A172 (cell line): ENCODE data around the gene WIPF2. TPM values are rescaled to one million over a fixed set of nuclear protein-coding genes. Genes with fewer than 3 reads are reported as not detected.
A peak's percentile ranks its signal among the peaks of the same experiment; 100 is the strongest.

Experiments used
- DNase-seq: peaks from one replicate; pipeline ENCODE4 v3.0.0-alpha.2; 2015; ENCODE audit warnings: low spot score
- total RNA-seq: library from RNA; depleted of rRNA; stranded (reverse); fragments of >200 nt; shearing (Covaris generic); gene quantifications from 2 replicates; pipeline ENCODE4 v1.2.3, GENCODE V29; 2014; rRNA removed

The WIPF2 gene, protein sequence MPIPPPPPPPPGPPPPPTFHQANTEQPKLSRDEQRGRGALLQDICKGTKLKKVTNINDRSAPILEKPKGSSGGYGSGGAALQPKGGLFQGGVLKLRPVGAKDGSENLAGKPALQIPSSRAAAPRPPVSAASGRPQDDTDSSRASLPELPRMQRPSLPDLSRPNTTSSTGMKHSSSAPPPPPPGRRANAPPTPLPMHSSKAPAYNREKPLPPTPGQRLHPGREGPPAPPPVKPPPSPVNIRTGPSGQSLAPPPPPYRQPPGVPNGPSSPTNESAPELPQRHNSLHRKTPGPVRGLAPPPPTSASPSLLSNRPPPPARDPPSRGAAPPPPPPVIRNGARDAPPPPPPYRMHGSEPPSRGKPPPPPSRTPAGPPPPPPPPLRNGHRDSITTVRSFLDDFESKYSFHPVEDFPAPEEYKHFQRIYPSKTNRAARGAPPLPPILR
- total RNA-seq: 5.6 and 7.1 TPM in 2 replicates

DNA sequence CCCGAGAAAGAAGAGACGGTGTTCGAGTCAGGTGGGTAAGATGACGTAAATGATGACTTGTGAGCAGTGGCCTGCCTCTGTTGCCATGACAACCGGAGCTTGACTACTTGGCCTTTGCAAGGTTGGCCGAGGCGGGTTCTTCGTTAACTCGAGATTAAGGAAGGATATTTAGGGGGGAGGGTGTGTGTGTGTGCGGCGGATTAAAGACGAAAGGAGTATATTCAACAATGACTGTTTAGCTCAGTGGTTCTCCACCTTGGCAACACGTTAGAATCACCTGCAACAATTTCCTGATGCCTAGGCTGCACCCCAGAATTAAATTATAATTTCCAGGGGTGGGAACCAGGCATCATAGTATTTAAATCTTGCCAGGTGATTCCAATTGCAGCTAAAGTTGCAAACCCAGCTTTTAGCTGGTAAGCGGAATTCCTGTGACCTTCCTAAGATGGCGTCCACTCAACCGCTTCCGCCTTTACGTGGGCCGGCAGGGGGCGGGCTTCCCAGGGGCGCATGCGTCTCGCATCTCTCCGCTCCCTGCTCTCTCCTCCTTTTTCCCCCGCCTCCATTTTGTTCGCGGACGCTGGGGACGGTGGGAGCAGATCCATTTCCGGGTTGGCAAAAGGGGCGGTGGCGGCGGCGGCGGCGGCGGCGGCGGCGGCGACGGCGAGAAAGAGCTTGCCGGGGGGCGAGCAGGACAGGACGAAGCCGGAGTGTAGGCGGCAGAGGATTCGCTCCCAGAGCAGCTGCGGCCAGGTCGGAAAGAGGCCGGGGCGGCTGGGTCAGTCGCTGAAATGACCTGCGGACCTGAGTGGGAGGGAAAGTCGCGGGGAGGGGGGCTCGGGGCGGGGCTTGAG lies at the start of gene WIPF2:
Gene WIPF2, plus strand, starts transcription at position 565 of the 854 bp plus-strand sequence. CDS start 37,156 bp downstream, outside the sequence.
- DNase-seq: peak; percentile 93

DNA sequence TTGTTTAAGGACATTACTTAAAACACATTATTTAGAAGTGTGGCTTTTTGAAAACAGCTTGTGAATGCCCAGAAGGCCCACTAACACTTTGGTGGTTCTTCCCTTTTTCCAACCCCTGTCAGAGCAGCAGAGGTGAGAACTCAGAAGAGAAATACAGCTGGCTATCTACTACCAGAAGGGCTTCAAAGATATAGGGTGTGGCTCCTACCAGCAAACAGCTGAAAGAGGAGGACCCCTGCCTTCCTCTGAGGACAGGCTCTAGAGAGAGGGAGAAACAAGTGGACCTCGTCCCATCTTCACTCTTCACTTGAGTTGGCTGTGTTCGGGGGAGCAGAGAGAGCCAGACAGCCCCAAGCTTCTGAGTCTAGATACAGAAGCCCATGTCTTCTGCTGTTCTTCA lies 48.8 kb upstream of the WIPF2 start:
- no peak for DNase-seq

DNA sequence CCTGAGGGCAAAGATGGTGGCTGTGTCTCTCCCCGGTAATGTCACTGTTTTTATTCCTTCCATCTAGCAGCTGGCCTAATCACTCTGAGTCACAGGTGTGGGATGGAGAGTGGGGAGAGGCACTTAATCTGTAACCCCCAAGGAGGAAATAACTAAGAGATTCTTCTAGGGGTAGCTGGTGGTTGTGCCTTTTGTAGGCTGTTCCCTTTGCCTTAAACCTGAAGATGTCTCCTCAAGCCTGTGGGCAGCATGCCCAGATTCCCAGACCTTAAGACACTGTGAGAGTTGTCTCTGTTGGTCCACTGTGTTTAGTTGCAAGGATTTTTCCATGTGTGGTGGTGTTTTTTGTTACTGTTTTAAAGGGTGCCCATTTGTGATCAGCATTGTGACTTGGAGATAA lies 47.4 kb upstream of the WIPF2 start:
- DNase-seq: peak; percentile 27

DNA sequence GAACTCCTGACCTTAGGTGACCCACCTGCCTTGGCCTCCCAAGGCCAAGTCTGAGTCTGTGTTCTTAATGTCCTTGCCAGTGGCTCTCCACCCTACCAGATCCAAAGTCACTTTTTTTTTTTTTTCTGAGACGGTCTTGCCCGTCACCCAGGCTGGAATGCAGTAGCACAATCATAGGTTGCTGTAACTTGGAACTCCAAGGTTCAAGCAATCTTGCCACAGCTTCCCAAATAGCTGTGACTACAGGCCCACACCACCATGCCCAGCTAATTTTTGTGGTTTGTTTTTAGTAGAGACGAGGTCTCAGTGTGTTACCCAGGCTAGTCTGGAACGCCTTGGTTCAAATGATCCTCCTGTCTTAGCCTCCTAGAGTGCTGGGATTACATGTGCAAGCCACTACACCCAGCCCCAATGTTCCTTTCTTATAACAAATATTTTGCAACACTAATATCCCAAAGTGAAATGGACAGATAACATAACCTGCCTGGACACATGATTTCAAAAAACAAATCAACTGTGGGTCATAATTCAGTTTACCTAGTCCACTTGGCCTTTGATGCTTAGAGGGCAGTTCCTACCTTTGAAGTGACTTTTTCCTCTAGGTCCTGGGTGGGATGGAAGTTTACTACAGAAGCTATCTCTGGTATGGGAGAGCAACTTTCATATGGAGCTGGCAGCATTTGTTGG lies 45.9 kb upstream of the WIPF2 start:
- no peak for DNase-seq

DNA sequence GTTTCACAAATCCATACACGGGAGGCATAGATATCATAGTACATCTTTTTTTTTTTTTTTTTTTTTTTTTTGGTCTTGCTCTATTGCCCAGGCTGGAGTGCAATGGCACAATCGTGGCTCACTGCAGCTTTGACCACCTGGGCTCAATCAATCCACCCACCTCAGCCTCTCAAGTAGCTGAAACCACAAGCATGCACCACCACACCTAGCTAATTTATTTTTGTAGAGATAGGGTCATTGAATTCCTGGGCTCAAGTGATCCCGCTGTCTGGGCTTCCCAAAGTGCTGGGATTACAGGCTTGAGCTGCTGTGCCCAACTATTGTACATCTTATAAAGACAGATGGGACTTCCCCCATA lies 45.3 kb upstream of the WIPF2 start:
- no peak for DNase-seq

DNA sequence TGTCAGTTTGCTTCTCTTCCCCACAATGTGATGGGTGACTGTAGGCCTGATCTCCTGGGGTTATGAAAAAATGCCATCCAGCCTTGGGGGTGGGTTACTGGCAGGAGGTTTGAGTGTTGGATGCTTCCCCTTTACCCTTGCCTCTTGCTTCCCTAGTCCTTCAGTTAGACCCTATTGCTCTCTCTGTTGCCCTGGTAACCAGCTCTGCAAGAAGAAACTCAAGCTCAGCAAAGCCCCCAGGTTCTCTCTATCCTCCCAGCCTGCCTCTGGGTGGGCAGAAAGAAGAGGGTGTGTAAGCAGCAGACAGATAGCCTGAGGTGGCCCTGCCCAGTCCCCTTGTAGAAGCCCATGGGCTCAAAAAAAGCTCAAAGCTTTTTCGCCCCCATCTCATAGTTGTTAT lies 44.6 kb upstream of the WIPF2 start:
- no peak for DNase-seq

DNA sequence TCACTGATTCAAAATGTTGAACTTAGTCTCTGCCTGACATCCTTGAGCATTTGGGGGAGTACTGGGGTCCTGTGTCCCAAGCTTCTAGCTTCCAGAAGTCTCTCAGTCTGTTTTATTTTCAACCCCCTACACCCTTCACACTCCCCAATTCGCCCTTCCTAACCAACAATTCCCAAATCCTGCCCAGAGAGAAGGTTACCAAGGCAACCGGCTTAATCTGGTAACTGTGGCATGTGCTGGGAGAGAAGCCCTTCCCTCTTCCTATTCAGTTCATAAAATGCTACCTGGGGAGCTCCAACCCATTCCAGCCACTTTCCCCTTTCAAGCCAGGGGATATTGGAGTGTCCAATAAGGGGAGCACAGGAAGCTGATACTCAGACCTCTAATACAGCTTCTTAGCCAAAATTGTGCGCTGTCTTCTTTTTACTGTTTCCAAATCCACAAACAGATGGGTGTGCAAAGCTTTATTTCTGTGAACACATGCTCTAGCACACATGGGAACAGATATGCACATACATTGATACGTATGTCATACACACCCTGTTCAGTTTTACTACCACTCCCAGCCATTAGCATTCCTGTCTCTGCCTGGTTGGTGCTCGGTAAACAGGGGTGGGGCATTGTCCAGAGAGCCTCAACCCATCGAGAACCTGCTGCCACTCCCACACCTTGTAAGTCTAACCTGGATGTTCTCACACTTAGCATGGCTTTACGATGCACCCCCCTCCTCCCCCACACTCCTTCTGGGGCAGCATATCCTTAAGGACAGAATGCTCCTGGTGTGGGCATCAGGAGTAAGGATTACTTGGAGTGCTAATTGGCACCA lies 43.0 kb upstream of the WIPF2 start:
- DNase-seq: no peak

DNA sequence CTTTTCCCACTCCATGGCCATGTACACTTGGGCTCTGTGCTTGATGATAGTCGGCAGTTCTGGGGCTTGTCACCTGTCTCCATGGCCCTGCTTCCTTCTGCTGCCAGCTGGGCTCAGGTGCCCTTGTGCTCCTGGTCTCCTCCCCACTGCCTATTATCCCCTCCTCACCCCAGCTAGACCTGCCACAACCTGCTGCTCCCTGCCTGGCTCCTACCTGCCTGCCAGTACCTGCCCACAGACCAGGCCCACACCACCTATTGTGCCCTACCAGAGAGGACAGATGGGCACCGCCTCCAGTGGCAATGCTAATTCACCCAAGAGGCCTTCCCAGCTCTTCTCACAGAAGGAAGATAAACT lies 42.4 kb upstream of the WIPF2 start:
- DNase-seq: no peak

DNA sequence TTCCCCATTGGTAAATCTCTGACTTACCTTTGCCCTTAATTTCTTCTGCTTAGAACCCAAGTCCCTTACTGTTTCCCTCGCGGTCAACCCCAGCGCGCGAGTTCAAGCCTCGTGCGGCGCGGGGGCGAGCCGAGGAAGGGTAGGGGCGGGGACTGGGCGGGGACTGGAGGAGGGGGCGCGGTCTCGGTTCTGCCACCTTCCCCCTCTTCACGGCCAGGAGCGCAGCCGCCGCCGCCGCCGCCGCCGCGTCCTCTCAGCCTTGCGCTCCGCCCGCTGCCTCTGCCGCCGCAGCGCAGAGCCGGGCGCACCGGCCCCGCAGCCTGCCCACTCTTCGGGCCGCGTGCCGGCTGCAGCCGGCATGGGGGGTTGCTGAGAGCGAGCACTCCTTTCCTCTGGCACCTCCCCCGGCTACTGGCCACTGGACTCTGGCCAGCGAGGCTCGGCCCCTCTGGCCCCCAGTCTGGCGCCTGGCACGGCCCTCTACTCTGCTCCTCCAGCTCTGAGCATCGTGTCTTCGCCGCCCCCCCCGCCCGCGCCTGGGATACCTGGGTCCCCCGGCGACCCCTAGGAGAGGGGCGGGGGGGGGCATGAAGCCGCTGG lies 41.7 kb upstream of the WIPF2 start, which contains the start of gene RAPGEFL1:
Gene RAPGEFL1, plus strand, starts transcription at position 196 of the 600 bp plus-strand sequence. Its CDS starts 392 bp downstream, at position 588.
- DNase-seq: no peak

DNA sequence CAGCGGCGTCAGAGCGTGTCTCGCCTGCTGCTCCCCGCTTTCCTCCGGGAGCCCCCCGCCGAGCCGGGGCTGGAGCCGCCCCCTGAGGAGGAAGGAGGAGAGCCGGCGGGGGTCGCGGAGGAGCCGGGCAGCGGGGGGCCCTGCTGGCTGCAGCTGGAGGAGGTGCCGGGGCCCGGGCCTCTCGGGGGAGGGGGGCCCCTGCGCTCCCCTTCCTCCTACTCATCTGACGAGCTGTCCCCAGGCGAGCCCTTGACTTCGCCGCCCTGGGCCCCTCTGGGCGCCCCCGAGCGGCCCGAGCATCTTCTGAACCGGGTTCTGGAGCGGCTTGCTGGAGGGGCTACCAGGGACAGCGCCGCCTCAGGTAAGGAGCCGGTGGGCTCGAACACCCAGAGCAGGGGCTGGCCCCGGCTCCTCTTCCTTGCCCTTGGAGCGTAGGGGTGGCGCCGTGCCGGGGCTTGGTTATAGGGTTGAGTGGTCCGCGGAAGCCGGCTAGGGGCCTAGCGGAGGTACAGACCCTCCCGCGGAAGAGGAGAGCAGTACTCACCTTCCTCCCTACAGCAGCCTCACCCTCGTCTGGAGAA lies 41.0 kb upstream of the WIPF2 start:
- no peak for DNase-seq

DNA sequence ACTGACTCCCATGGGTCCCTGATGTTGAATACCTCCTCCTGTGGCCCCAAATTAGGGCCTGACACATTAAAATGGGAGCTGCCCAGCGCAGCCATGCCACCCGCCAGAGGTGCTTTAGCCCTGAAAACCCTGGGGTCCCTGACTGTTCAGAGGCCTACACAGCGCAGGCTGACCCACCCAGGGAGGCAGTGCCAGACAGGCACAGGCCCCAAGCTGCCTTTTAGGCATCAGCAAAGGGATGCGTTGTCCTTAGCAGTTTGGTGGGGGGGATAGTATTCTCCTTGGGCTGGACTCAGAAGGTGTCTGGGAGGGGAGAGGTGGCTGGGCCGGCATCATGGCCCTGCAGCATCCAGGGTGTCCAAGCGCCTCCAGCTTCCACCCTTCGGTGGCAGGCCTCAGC lies 40.4 kb upstream of the WIPF2 start:
- no peak for DNase-seq

DNA sequence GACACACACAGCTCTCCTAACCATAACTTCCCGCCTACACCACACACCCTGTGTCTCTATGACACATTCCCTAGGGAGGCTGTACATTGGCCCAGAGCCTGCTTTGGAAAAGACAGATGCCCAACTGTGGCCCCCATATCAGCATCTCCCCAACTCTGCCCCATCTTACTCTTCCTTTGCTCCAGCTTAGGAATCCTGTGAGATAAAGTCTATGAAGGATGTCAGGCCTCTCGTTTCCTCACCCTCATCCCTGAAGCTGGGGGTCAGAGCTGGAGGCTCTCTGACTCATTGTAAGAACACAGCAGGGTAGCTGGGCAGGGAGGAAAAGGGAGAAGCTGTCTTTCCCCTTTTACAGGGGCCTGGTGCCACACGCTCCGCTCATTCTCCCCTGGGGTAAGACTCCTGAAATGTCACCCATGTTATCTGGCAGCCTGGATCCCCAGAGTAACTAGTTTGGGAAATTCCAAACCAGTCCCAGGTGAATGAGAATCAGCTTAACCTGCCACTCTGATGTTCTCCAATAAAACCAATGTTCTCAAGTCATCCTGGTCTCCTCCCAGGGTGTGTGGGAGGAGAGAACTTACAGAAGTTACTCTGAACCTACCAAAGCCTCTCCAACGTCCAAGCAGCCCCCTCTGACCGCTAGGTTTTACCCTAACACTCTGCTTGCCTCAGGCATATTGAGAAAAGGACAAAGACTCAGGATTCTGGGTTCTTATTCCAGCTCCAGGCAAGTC lies 39.0 kb upstream of the WIPF2 start:
- DNase-seq: peak; percentile 82

DNA sequence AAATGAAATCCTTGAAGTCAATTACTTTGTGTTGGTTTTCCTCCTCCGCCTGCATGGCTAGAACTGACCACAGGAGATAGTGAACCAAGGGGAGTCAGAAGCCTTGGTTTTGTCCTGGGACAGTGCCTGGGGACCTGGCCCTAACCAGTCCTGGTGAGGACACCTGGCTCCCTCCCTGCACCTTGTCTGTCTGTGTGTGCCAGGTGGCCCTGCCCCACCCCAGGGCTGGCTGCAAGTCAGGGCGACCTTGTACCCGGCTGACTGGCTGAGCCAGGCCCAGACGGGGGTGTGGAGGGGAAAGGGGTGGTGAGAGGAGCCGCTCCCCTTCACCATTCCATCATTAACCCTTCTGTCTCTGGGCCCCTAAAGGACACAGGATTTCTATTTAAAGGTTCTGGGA lies 38.4 kb upstream of the WIPF2 start:
- no peak for DNase-seq

DNA sequence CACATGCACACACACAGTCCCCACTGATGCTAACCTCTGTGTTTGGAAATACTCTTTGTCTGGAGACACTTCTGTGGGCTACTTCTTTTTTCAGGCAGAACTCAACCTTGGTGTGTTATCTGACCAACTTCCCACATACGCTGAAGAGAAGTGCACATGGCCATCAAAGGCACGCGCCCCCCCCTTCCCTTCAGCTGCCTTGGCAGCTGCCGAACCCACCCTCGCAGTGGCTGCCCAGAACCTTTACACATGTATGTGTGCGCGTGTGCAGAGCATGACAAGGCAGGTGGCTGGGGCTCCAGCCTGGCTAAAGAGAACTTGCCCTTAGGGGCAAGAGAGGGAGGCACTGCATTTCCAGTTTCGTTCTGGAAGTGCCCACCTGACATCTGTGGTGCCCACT lies 37.9 kb upstream of the WIPF2 start:
- DNase-seq: no peak

DNA sequence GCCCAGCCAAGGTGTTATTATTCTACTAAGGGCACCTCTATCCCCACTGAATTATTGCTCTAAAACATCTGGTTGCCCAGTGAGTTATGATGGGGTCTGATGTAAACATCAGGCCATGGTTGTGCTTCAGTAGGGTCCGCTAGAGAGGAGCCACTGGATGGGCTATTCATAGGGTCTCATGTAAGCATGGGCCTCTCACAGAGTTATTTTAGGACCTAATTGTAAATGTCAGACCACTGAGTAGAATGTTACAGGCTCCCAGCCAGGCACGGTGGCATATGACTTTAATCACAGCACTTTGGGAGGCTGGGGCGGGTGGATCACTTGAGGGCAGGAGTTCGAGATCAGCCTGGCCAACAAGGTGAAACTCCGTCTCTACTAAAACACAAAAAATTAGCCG lies 36.5 kb upstream of the WIPF2 start:
- no peak for DNase-seq

DNA sequence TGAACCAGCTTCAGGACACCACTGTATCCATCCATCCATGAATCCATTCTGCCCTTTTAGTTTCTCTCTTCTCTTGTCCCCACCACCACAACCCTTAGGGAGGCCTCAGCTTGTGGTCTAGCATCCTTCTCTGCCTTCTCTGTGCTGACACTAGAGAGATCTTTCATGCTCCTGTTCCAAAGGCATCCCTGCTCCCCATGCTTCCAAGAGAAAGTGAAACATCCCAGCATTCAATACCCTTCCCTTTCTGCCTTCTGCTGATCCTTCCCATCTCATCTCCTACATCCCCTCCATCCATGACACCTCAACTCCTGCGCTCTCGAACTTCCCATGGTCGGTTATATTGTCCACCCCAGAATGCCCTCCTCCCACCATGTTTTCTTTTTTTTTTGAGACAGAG lies 31.9 kb upstream of the WIPF2 start:
- DNase-seq: no peak

DNA sequence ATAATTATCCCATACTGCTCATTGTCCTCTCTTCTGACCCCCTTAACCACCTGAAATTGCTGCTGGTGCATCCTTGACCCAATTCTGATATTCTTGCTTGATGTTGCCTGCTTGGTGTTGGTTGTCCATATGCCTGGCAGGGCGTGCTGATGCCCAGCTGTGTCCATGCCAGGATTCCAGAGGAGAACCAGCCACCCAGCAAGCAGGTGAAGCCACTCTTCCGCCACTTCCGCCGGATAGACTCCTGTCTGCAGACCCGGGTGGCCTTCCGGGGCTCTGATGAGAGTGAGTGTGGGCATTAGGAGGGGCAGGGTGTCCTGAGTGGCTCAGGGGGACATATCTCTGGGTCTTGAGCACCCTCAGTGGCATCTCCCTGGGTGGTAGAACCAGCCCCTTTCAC lies 30.4 kb upstream of the WIPF2 start:
- no peak for DNase-seq

DNA sequence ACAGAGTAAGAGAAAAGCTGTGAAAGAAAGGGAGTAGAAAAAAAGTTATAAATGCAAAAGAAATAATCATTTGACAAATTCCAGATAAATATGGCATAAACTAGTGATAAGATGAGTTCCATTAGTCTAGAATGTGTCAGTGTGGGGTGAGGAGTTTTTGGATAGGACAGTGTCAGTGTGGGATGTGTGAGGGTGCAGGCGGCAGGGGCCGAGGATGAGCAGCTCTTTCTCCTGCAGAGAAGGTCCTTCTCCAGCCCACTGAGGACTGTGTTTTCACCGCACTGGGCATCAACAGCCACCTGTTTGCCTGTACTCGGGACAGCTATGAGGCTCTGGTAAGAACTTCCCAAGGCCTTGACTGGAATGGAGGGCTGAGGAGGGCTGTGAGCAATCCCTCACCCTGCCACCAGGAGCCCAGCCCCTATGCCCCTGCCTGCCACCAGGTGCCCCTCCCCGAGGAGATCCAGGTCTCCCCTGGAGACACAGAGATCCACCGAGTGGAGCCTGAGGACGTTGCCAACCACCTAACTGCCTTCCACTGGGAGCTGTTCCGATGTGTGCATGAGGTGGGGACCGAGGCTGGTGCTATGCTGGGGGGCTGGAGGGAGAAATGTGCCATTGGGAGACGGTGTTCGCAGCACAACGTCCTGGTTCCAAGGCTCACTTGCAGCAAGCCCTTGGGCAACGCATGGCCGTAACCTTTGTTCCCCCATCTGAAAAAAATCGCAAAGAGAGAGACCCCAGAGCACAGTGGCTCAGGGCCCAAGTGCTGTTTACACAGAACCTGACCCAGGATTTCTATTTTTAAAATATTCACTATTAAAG lies 28.7 kb upstream of the WIPF2 start:
- DNase-seq: no peak
